GM10847 (cell line): ENCODE measurements around the gene KRT33B.

Experiments used
- POLR2A ChIP-seq: IDR thresholded peaks from 2 replicates; pipeline ENCODE4 v1.6.1; 2011; ENCODE audit not compliant: insufficient read length; ENCODE audit errors: extremely low read depth

KRT33B gene

DNA sequence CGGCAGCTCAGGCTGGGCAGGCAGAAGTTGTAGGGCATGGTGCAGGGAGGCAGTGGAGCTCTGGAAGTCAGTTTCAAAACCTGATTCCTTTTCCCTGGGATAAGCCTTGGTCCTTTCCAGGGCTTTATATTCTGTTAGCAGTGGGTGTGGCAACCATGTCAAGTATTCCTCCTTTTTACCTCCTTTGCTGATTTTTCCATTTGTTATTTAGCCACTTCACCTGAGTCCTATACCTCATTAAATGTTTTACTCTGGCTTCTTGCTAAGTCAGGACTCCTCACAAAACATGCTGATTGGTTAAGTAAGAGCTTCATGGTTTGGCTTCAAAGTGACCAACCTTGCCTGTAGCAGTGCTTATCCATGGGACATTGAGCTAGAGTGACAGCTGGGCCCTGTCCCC is at the start of gene KRT33B:
TSS of gene KRT33B (minus strand) at position 101 of the 400 bp plus-strand sequence. CDS start at position 38, 63 bp downstream.
- TF ChIP-seq POLR2A, result no peak

DNA sequence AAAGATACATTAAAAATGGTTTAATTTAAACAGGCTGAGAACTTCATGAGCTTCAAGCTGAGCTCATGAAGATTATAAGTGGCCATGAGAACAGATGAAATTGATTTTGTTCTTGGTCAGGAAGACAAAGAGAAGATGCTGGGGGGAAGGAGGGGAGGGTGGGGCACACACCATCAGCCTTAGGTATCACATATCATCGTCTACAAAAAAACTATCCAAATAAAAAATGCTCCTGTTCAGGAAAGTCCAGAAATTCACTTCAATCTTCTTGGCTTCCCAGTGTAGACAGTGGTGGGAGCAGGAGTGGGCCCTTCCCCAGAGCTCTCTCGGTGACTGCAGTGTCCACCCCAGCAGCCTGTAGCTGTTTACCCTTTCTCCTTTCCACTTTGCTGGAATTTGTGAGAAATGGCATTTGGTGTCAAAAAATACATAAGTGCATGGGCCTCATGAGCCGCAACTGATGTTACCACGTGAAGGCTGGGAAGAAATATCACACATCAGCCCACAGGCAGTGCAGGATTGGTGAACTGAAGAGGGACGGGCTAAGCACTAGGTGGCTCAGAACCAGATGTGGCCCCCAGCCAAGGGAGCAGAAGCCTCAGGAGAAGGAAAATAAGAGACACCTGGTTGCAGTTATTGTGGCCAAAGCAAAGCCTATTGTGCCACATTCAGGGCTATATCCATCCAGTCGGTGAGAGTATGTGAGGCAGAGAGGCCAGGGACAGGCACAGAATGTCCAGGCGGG is 48.7 kb upstream of the KRT33B start:
- no peak for TF ChIP-seq POLR2A

DNA sequence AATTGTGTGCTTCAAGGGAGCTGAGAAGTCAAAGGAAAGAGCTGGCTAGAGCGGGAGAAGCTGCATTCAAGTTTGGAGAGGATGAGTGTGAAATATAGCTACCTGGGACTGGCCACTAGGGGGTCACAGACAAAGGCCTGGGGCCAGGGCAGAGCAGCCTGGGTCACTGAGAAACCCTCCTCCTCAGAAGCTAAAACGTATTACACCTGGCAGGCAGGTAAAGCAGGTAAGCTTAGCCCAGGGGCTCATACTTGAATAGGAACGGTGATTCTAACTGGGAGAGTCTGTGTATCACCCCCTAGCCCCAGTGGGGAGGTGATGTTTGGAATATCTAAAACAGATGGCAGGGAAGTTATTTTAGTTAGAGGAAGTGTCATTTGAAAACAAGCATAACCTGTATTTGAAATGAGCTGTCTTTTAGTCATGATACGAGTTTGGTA is 48.0 kb upstream of the KRT33B start:
- no peak for TF ChIP-seq POLR2A

DNA sequence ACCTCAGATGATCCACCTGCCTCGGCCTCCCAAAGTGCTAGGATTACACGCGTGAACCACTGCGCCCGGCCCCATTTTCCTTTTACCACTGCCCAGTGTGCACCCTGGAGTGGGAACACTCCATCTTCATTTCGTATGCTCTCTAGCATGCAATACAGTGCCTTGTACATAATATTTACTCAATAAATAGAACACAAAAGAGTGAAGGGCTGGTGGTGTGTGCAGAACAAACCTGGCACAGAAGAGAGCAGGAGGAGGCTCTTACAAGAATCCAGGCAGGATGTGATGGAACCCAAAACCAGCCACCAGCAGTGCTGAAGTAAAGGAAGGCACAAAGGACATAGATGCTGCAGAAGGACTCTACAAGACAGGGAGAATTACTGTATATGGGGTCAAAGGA is 47.5 kb upstream of the KRT33B start:
- TF ChIP-seq POLR2A, result no peak

DNA sequence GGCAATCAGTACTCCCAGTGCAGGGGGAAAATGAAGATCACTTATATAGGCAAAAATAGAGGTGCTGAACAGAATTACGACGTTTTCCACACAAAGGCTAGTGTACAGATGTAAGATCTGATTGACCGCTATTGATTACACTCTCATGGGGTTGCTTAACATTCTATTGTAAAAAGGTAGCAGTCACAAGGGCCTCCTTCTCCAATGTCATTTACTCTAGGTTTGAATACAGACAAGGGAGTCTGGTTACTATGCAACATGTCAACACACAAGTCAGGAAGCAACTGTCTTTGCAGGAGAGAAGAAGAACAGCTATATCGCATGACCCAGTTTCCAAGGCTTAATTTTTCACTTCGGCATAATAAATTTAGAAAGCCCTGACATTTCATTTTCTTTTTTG is 46.9 kb upstream of the KRT33B start:
- TF ChIP-seq POLR2A, result no peak

DNA sequence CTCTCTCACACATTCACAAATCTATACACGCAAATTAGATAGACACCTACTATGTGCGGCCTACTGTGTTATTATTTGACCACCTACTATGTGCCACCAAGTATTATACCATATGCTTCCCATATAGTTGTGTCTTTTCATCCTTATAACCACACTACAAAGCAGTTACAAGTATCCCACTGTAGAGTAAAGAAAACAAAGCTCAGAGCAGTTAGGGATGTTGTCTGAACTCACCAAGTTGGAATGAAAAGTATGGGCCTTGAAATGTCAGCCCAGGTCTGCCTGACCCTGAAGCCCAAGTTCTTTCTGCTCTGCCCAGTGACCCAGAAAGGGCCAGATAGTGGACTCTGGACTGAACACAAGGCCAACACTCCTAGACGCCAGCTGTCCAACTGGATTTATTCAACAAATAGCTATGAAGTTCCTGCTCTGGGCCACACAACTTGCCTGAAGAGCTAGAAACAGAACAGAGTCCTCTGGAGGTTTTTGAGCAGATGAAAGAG is 46.3 kb upstream of the KRT33B start:
- TF ChIP-seq POLR2A, result no peak

DNA sequence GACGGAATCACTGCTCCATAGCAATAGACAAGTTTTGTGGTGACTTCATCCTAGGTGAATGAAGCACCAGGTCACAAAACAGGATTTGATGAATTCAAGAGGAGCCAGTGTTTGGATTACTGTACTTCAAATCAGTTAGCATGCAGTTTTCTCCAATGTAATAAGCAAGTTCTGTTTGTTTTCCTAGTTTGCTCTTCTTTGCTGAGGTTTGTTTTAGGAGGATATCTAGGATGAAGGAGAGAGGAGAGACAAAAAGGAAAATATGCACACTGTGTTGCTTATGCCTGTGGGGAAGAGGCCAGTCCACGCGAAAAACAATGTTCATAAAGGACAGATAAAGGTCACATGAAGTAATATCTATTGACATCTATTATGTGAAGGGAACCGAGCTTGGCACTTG is 45.8 kb upstream of the KRT33B start:
- TF ChIP-seq POLR2A, result no peak

DNA sequence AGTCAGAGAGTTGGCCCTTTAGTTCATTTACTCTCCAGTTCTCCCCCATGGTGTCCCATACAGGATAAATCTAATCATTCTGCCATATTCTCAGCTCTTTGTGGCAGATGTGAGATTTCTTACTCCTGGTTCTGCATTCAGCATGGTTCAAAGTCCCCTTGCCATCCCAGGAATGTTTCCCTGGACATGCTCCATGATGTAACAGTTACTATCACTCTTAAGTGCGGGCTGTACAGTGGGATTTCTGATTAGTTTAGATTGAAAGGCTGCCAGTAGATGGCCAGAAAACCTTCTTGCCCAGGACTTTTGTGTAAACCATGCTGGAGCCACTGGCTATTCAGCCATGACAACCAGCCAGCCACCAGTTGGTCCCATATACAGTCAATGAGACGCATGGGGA is 44.4 kb upstream of the KRT33B start:
- TF ChIP-seq POLR2A, result no peak

DNA sequence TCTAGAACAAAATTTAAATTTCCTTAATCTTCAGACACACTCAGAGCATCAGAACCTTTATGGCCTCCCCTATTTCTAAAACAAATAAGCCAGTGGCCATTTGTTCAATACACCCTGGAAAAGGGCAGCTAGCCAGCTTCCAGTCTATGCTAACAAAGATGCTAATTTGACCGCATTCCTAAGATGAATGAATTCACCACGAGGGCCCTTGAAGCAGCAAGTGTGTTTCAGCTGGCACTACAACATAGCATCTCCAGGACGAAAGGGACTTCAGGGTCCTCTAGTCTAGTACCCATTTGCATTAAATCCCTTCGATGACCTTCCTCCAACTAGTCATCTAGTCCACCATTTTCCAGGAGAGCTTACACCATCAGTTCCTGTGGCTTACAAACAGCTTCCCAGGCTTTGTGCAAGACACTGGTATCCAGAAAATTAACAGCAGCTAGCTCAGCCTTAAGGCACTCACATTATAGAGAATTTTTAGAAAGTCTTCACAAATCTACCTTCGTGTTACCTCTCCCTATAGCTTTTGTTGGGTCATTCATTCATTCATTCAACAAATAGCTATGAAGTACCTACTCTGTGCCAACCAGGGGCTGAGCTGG is 43.8 kb upstream of the KRT33B start:
- TF ChIP-seq POLR2A, result no peak

DNA sequence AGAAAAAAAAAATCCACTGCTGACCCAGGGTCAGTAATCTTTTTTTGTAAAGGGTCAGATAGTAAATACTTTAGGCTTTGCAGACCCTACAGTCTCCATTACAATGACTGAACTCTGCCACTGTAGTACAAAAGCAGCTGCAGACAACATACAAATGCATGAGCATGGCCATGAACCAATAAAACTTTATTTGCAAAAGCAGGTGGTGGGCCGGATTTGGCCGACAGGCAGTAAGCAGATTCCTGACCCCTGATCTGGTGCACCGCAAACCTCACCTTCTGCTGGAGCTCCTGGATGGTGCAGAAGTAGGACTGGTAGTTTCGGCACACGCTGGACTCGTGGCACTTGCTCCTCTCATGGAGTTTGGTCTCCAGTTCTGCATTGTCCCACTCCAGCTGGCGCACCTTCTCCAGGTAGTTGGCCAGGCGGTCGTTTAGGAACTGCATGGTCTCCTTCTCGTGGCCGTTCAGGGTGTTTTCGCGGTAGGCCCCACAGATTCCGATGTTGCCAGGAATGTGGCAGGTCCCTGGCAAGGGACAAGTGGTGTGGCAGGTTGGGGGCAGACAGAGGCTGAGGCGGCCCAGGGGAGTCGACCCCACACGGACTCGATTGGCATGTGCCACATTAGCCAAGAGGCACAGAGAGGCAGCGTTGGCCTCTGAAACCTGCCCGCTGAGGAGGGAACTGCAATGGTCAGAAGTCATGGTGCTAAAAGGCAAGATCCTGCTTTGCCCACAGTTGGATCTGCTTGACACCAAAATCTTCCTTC is 41.6 kb upstream of the KRT33B start:
- no peak for TF ChIP-seq POLR2A

DNA sequence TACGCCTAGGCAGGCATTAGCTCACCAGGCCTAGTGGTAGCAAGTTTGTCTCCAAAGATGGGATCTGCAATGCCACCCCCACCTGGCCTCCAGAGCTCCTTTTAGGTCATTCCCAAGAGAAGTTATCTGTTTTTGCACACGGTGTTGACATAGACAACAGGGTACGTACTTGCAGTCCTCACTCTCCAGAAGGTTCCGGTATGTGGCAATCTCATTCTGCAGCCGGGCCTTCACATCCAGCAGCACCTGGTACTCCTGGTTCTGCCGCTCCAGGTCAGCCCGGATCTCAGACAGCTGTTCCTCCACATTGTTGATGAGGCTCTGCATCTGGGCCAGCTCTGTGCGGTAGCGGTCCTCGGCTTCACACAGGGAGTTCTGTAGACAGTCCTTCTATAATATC is 37.6 kb upstream of the KRT33B start:
- no peak for TF ChIP-seq POLR2A

DNA sequence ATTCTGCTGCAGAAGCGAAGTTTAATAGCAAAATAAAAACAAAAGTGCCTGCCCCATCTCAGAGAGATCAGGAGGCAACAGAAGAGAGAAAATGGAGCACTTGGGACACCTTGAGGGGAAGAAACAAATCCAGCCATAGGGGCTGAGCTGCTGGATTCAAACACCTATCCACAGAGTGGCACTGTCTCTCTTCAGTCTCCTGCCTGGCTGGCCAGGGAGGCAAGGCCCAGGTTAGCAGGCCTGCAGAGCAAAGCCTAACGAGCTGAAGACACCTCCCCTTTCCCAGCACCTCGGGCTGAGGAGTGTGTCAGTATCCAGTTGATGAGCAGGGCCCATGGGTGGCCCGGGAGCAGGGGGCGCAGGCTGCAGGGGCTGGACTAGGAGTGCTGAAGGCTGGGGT is 36.6 kb upstream of the KRT33B start:
- no peak for TF ChIP-seq POLR2A

DNA sequence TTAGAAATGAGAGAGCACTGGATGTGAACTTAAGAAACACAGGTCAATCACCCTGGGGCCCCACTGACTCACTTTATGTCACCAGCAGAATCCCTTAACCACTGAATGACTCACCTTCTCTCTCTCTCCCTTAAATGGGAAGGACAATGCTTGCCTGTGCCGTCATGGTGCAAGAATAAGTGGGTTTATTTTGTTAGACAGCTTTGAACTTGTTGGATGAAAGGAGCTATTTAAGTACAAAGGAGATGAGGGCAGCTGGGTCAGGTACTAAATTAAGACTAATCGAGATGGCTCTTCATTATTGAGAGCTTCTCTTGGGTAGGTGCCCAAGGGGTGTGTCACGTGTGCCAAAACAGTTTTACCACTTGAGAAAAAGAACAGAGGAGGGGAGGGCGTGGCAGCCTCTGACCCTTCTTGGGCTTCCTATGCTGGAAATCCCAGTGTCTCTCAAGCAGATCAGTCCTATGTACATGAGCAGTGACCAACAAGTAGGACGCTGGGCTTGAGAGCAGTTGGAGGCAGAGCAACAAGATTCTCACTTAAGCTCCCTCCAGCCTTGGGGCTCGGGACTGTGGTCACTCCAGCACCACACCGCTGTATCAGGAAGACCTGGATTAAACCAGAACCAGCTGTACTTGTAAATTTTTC is 34.5 kb upstream of the KRT33B start:
- no peak for TF ChIP-seq POLR2A

DNA sequence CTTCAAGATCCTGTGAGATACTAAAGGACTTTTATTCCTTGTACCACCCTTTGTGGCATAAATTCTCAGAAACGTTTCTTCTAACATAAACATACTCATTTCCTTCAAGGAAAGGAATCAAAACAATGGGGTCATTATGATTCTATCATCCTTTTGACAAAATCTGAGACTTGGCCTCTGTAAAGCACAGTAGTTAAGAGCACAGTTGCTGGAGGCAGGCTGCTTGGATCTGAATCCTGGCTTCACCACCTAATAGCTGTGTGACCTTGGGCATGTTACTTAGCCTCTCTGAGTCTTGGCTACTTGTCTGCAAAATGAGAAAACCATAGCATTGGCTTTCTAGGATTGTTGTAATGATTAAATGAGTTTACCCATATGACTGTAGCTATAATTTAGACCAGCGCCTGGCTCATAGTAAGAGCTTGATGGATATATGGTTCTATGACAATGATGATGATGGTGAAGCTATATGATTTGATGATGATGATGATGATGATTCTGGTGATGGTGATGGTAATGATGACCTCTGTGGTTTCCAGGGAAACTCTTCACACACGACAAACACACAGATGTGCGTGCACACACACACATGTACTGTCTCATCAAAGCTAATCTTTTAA is 33.9 kb upstream of the KRT33B start:
- no peak for TF ChIP-seq POLR2A

DNA sequence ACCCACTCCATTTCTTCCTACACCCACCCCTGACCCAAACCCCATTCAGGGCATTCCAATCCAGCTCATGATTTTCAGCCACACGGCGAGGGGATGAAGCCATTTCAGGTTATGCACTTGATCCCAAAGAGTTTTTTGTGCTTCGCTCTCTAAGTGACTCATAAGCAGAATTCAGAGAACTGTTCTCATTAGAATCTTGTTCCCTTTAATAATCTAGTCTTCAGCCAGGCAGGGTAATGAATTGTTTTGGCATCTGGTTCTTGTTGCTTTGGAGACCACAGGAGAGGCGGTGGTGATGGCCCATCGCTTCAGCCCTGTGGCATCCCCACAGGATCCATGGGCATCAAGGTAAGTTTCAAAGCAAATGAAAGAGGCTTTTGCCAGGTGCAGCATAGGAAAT is 32.5 kb upstream of the KRT33B start:
- TF ChIP-seq POLR2A, result no peak

DNA sequence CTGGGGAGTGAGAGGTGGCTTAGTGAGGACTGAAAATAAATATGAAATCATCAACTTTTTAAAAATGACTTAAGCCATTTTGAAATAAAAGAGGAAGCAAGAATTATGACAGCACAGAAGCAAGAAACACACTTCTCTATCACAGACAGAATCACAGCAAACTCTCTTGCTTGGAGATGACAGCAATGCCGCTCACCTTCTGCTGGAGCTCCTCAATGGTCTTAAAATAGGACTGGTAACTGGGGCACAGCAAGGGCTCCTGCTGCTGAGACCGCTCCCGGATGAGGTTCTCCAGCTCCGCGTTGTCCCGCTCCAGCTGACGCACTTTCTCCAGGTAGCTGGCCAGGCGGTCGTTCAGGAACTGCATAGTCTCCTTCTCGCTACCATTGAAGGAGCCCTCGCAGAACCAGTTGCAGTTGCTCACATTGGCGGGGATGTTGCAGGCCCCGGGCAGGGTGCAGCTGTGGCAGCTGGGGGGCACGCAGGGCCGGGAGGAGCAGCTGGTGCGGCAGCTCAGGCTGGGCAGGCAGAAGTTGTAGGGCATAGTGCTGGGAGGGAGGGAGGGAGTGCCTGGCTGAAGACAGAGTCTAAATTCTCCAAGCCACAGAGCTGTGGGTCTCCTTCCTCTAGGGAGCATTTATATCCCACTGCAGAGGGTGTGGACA is 27.5 kb upstream of the KRT33B start, which contains the start of gene KRT31:
TSS of gene KRT31 (minus strand) at position 613 of the 665 bp plus-strand sequence. CDS start at position 544, 69 bp downstream.
- no peak for TF ChIP-seq POLR2A
